Left renal cortex interstitium (tissue), 4 donors: Measurements from ENCODE around the gene KLHL26. TPM values are rescaled to one million over a fixed set of nuclear protein-coding genes. Genes with fewer than 3 reads are reported as not detected.

ENCODE experiments used
- DNase-seq, 4 donors: peaks; one replicate each; pipeline ENCODE4 v3.0.0-alpha.2; 2013; ENCODE audit warnings: low read depth in 4 of 4, low spot score in 2 of 4, missing footprints in 1 of 4
- polyA plus RNA-seq, 4 donors: library from polyadenylated mRNA; unstranded; fragments of 120-200 nt; gene quantifications; one replicate each; pipeline ENCODE4 v1.2.1, GENCODE V29; 2013; ENCODE audit not compliant: insufficient read length in 4 of 4

Gene KLHL26
- polyA plus RNA-seq, 4 donors: 6.4 to 13.3 (median 9.8) TPM

DNA sequence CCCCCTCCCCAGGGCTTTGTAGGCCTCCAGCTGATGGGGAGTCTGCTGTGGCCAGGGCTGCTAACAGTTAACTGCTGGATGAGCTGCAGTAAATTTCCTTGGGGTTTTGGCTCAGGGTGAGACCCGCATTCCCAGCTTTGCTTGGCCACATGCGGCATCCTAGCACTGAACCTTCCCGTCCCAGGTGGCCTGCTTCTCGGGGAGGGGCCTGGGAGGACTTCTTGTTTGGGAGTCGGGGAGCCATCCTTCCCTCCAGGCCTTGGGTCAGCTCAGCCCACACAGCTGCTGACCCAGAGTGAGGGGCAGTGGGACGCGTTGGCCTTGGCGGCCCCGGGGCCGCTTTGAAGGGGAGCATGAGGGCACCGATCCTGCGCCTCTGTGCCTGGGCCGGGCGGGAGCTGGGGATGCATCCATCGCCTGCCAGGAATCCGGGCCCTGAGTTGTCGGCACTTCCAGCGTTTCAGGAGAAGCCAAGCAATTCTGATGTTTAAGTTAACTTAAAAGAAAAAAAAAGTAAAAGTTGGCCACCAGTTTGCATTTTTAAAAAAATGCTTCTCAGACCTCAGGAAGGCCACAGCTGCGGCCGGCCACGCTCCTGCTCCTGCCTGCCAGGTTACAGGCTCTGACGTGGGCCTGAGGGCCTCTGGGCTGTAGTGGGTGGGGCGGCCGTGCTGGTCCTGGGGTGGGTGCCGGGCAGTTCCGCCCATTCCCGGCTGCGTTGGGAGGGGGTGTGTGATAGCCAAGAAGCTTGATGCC lies 74.3 kb downstream of the KLHL26 start:
- DNase-seq: no peak

DNA sequence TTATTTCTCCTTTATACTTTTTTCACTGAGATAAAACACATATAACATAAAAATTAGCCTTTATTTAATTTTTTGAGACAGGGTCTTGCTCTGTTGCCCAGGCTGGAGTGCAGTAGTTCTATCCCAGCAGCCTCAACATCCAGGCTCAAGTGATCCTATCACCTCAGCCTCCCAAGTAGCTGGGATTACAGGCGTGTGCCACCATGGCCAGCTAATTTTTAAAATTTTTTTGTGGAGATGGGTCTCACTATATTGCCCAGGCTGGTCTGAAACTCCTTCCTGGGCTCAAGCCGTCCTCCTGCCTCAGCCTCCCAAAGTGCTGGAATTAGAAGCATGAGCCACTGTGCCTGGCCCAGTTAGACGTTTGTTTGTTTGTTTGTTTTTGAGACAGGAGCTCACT lies 75.1 kb downstream of the KLHL26 start:
- no peak for DNase-seq

DNA sequence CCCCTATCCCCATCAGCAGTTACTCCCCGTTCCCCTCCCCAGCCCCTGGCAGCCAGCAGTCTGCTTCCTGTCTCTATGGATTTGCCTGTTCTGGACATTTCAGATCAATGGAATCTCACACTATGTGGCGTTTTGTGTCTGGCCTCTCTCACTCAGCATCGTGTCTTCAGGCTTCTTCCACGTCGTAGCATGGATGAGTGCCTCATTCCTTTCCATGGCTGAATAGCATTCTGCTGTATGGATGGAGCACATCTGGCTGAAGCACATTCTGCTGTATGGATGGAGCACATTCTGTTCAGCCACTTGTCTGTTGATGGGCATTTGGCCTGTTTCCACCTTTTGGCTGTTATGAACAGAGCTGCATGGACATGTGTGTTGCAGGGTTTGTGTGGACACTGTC lies 76.2 kb downstream of the KLHL26 start:
- DNase-seq: no peak

DNA sequence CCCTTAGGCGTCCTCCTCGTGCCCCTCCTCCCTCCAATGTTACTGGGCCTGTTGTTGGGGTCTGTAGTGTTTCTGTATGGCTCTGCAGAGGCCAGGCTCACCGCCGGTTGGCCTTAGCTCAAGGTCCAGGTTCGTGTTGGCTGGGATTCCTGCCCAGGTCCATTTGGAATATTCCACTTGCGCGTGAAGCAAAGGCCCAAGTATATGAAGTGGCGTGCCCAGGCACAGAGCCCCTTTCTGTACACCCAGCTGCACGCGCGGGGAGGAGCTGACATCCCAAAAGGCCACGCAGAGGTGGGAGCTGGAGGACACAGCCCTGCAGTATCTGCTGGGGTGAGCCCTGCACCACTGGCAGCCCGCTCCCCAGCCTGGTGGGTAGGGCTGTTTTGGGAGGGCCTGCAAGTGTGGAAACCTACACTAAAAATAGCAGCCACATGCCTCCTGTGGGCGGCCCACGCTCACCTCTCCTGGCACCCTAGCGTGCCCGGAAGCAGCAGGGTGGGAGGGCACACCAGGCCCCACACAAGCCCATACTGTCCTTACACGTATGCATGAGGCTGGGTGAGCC lies 76.8 kb downstream of the KLHL26 start:
- DNase-seq: no peak

DNA sequence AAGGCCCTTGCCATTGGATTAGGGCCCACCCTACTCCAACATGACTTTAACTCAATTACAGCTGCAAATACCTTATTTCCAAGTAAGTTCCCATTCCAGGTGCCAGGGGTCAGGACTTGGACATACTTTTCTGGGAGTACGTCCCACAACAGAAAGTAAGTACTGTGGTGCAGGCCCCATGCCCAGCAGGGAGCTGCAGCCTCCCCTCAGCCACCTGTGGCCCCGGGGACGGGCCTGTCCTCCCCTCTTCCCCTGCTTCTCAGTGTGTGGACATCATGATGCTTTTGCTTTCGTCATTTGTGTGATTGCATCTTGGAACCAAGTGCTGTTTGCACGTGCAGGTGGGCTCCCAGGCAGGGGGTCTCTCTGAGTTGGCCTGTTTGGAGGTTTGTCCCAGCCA lies 78.6 kb downstream of the KLHL26 start:
- DNase-seq: no peak

DNA sequence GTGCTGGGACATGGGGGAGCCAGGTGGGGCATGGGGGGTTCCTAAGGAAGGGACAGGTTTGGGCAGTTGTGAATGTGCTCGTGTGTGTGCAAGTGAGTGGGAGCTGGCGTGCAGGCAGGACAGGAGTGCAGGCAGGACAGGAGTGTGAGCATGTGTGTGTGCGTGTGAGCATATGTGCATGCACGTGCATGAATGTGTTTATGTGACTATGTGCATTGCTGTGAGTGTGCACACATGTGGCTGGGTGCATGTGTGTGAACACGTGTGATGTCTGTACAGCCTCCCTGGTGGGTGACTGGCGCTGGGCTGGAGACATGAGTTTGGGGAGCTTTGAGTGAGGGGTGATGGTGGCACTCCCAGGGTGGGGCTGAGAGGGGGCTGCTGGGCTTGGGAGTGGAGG lies 80.0 kb downstream of the KLHL26 start:
- DNase-seq: no peak

DNA sequence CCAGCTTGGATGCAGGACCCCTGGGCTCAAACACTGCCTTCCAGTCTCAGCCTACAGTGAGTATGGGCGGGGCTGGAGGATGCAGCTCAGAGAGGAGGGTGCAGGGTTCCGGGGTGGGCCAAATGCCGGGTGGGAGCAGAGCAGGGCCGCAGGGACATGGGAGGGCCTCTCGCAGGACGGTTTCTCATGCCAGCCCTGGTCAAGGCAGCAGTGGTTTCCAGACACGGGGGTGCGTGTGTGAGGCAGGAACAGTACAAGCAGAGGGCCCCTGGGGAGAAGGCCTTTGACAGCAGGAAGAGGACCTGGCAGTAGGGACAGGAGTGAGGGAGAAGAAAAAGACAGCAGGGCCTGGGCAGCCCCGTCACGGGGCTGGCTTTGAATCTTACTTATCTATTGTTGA lies 80.8 kb downstream of the KLHL26 start:
- DNase-seq: no peak

DNA sequence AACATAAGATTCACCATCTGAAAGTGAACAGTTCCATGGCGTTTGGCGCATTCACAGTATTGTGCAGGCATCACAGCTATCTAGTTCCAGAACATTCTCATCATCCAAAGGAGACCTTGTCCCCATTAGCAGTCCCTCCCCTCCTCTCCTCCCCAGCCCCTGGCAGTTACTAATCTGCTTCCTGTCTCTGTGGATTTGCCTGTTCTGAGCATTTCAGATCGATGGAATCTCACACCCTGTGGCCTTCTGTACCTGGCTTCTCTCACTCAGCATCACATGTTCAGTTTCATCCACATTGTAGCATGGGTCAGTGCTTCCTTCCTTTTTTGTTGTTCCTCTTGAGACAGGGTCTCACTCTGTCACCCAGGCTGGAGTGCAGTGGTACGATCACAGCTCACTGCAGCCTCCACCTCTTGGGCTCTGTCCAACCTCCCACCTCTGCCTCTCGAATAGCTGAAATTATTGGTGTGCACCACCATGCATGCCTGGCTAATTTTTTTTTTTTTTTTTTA lies 81.2 kb downstream of the KLHL26 start:
- no peak for DNase-seq

DNA sequence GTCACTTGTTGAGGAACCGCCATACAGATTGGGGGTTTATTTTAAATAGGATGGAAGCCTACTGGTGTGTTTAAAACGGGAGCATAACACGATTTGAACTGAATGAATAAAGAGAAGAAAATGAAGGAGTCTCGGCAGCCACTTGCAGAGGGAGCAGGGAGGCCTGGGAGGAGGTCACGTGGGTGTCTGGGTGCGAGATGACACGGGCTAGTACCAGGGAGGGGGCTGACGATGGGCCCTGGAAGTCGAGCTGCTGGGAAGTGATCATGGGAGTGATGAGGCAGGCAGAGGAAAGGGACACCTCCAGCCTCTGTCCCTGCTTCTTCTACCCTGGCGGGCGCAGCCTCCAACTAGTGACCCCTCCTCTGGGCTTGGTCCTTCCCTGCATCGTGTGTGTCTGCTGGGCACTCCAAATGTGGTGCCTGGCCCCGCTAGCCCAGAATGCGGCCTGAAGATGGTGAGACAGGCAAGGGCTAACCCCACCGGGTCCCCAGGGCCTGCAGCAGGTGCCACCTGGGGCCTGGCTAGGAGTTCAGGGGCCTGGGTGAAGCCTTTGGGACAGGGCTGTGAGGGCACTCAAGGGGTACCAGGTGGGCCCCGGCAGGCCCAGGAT lies 82.1 kb downstream of the KLHL26 start:
- no peak for DNase-seq

DNA sequence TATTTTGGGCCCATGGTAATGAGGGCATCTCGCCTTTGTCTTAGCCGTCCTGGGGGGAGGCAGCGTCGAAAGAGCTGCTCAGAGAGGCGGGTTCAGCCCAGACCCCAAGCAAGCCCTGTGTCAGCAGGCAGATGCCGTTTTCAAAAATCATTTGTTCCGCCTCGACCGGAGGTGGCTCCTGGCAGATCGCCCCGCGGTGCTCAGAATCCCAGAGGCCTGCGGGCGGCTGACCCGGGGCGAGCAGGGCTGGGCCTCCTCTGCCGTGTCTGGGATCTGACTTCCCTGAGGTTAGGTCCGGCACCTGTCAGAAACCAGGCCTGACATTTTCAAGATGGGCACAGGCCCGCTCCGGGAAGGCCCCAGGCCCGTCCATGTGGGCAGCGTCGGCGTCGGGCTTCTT lies 82.7 kb downstream of the KLHL26 start:
- no peak for DNase-seq

Other genes with a start within 250 kb of the KLHL26 start
- gene LRRC25, start 239.4 kb upstream of the KLHL26 start, polyA plus RNA-seq: 1 to 10 TPM in 2 of 4 donors, under 1 TPM in 2; 0.79 to 1.9 (median 1.1) TPM
- gene SSBP4, start 217.6 kb upstream of the KLHL26 start, polyA plus RNA-seq: 100 to 1,000 TPM in 3 of 4 donors, 10 to 100 TPM in 1; 56.3 to 130 (median 114) TPM
- gene ISYNA1, start 198.9 kb upstream of the KLHL26 start, polyA plus RNA-seq: 100 to 1,000 TPM in 3 of 4 donors, 10 to 100 TPM in 1; 85.7 to 154 (median 134) TPM
- gene ELL, start 115.0 kb upstream of the KLHL26 start, polyA plus RNA-seq: 10 to 100 TPM in 3 of 4 donors, 1 to 10 TPM in 1; 8.3 to 13.8 (median 12.3) TPM
- gene FKBP8, start 93.5 kb upstream of the KLHL26 start, polyA plus RNA-seq: 100 to 1,000 TPM; 155 to 215 (median 193) TPM
- gene KXD1, start 79.2 kb upstream of the KLHL26 start, polyA plus RNA-seq: 10 to 100 TPM; 55.5 to 75.7 (median 67.6) TPM
- gene UBA52, start 65.2 kb upstream of the KLHL26 start, polyA plus RNA-seq: 1,000 to 10,000 TPM in 1 of 4 donors, 100 to 1,000 TPM in 3; 710 to 1,047 (median 838) TPM
- gene REX1BD, start 48.2 kb upstream of the KLHL26 start, polyA plus RNA-seq: 10 to 100 TPM; 22.5 to 51.3 (median 38.4) TPM
- gene CRLF1, start 30.2 kb upstream of the KLHL26 start, polyA plus RNA-seq: 1 to 10 TPM; 3.3 to 7.7 (median 4.1) TPM
- gene TMEM59L, start 24.2 kb upstream of the KLHL26 start, polyA plus RNA-seq: 1 to 10 TPM; 2.3 to 4.1 (median 3.7) TPM
- 10 to 100 TPM; 12.2 to 32.4 (median 21.6) TPM for gene CRTC1, start 46.7 kb downstream of the KLHL26 start, polyA plus RNA-seq
- gene COMP, start 154.3 kb downstream of the KLHL26 start, polyA plus RNA-seq: under 1 TPM in 3 of 4 donors, not detected in 1; 0.11 to 0.39 (median 0.35) TPM
- 10 to 100 TPM; 44.6 to 70.4 (median 62.0) TPM for gene UPF1, start 194.9 kb downstream of the KLHL26 start, polyA plus RNA-seq